Suppressor macrophage treated with lipopolysaccharide for 4 hours (primary cell): Measurements from ENCODE around the gene MDFI.

Source experiments
- DNase-seq: peaks from one replicate; pipeline ENCODE4 v3.0.0-alpha.2; 2020

Gene MDFI

DNA sequence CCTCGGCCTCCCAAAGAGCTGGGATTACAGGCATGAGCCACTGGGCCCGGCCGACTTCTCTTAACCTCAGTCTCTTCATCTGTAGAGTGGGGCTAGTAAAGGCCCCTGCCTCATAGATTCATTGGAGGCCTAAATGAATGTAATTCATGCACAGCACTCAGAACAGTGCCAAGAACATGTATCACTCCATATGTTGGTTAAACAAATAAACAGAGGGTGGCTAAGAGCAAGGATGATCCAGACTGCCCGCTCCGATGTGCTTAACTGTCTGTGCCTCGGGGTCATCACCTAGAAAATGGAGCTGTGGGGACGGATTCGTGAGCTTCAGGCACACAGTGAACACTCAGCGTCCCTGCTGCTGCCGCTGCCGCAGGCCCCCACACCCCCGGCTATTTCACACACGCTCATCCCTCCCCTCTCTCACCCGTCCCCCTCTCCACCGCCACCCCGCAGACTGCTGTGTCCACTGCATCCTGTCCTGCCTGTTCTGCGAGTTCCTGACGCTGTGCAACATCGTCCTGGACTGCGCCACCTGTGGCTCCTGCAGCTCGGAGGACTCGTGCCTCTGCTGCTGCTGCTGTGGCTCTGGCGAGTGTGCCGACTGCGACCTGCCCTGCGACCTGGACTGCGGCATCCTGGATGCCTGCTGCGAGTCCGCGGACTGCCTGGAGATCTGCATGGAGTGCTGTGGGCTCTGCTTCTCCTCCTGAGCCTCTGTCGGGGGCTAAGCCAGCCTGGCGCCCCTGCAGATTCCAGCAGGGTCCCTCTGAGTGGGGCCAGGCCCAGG is 14.8 kb downstream of the MDFI start:
- DNase-seq: no peak

GRCh38 chr6:41653691-41654090 is 15.4 kb downstream of the MDFI start:
- no peak for DNase-seq

GRCh38 chr6:41654151-41654697 is 16.0 kb downstream of the MDFI start:
- DNase-seq: no peak

DNA sequence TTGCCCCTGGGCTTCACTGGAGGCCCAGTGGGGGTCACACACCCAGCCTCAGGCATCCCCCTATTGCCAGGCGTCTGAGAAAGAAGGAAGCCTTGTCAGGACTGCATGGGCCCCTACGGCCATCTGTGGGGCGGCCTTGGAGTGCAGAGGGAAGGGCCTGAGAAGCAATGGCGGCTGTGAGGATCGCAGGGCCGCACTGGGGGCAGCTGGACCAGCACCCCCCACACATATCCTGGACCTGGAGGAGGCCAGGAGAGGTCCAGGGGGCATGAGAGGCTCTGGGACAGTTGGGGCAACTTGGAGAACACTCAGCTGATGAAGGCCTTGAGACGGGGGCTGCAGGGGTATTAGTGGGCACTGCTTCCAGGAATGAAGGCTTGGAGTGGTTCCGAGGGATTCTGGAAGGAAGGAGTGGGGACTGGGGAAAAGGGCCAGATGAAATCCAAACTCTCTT is 16.5 kb downstream of the MDFI start:
- DNase-seq: no peak

GRCh38 chr6:41655176-41655575 is 16.9 kb downstream of the MDFI start:
- DNase-seq: no peak

DNA sequence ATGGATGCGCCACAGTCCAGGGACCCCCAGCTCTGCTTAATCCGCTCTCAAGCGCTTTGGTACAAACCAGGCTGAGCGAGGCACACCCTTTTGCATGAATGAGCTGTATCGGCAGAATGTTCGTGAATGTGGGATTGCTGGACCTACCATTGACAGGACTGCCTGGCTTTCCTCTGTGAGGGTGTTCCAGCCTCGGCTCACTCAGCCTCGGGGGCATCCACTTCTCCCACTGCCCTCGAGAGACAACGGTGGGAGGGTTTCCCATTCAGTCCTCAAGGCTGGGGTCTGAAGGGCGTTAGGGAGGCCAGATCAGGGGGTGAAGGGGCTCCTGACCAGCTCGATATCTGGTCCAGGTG is 17.4 kb downstream of the MDFI start:
- no peak for DNase-seq

DNA sequence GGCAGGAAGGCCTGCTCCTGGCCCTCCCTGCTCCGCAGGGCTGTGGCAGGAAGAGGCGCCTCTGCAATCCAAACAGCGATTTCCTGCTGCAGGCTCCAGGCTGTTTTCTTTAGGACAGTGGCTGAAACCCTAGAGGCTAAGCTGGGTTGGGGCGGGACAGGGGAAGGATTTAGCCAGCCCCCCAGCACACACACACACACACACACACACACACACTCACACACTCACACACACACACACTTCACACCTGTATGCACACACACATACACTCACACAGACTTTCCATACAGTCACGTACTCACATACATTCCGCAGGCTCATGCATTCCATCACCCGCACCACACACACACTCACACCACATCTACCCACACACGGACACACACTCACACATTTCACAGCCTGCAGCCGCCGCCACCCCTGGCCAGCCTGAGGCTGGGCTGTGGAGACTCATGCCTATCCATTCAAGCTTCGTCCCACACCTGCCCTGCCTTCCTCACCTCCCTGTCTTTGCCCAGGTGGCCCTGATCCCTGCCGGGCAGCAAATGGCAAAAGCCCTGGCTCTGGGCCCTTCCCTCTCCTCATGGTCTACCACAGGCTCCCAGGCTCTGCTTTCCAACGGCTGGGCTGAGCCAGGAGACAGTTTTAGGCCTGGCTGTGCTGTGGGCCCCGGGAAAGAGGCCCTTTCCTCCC is 17.9 kb downstream of the MDFI start:
- no peak for DNase-seq

DNA sequence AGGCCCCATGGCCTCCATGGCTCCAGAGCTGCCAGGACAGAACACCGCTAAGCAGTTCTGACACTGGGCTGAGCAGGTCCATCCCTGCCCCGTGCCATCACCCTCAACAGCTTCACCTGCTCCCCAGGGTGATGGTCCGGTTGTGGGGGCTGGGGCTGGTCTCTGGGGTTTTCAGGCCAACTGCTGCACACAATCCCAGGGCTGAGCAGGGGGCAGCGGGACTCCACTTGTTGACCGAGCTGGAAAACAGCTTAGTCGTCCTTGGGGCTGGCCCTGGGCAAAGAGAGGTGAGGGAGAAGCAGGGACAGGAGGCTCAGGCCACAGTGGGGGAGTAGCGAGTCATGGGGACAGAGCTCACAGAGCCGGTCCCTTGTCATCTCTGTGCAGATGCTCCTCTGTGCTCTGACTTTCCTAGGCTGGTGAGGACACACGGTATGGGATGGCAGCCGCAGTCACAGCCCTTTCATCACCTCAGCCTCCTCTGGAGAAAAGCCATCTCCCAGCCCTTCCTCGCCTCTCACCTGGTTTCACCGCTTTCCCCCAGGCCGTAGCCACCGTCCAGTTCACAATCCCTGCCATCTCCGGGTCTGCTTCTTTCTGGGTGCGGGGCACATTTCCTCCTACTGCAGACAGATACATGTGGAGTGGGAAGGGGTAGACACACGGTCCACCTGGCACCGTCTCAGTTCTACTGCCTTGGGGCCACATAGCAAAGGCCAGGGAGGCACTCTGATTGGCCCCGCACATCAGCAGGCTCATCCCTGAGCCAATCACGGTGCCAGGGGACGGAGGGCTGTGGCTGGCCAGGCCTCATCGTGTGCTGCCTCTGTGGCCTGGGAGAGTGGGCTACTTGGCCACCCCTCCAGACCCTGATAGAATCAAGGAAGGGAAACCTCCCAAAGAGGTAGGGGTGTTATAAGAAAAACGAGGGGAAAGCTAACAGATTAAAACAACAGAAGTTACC is 19.1 kb downstream of the MDFI start:
- no peak for DNase-seq

- no peak for DNase-seq
These were observed 20.4 kb downstream of the MDFI start for GRCh38 chr6:41658636-41659035.

- no peak for DNase-seq
These were observed 21.7 kb downstream of the MDFI start for GRCh38 chr6:41659935-41660334.

- DNase-seq: no peak
These were observed 25.3 kb downstream of the MDFI start for GRCh38 chr6:41663568-41663967.

DNA sequence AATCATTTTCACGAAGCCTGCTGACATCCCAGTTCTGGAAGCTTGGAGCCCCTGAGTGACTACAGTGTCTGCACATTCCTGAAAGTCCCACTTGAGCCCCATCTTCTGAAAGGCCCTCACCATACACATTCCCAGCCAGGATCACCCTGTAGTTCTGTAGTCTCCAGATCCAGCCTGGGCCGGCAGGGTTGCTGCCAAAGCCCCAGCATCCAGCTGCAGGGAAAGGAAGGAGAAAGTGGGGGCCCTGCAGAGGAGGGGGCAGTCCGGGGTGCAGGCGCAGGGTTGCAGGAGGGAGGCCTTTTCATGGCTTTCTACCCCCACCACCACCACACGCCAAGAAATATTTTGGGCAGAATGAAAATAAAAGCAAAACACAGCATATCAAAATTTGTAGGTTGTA is 26.0 kb downstream of the MDFI start:
- no peak for DNase-seq

DNA sequence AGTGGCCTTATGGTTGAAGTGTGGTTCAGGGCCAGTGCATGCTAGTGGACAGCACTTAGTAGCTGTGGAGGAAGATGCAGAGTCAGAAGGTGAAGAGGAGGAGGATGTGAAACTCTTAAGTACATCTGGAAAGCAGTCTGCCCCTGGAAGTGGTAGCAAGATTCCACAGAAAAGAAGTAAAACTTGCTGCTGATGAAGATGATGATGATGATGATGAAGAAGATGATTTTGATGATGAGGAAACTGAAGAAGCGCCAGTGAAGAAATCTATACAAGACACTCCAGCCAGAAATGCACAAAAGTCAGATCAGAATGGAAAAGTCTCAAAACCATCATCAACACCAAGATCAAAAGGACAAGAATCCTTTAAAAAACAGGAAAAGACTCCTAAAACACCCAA is 28.9 kb downstream of the MDFI start:
- DNase-seq: no peak

DNA sequence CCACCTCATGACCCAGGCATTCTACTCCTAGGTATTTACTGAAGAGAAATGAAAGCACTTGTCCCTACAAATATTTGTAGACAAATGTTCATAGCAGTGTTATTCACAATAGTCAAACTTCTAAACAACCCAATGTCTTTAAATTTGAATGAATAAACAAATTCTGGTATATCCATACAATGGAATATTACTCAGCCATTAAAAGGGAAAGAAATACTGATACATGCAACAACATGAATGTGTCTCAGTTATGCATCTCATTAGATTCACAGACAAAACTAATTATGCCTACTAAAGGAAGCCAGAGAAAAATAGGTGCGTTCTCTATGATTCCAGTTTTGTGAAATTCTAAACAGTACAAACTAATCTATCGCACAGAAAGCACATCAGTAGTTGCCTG is 30.7 kb downstream of the MDFI start:
- no peak for DNase-seq

- DNase-seq: no peak
These were observed 32.6 kb downstream of the MDFI start for GRCh38 chr6:41670703-41671360.

GRCh38 chr6:41671376-41671775 is 33.1 kb downstream of the MDFI start:
- DNase-seq: no peak

DNA sequence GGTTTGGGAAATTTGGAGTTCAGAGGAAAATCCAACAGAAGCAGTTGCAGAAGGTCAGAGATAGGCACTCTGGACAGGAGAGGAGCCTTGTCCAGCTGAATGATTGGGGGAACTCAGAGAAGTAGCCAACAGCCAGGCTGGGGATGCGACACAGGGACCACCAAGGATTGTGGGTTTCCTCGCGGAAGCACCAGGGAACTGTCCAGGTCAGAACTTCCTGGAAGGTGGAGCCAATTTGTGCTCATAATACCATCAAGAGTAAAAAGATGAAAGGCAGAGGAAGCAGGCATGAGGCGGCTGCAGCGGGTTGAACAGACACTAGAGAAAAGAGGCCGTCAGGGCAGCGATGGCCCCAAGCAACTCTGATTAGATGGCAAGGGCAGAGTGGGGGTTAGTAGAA is 33.7 kb downstream of the MDFI start:
- no peak for DNase-seq

DNA sequence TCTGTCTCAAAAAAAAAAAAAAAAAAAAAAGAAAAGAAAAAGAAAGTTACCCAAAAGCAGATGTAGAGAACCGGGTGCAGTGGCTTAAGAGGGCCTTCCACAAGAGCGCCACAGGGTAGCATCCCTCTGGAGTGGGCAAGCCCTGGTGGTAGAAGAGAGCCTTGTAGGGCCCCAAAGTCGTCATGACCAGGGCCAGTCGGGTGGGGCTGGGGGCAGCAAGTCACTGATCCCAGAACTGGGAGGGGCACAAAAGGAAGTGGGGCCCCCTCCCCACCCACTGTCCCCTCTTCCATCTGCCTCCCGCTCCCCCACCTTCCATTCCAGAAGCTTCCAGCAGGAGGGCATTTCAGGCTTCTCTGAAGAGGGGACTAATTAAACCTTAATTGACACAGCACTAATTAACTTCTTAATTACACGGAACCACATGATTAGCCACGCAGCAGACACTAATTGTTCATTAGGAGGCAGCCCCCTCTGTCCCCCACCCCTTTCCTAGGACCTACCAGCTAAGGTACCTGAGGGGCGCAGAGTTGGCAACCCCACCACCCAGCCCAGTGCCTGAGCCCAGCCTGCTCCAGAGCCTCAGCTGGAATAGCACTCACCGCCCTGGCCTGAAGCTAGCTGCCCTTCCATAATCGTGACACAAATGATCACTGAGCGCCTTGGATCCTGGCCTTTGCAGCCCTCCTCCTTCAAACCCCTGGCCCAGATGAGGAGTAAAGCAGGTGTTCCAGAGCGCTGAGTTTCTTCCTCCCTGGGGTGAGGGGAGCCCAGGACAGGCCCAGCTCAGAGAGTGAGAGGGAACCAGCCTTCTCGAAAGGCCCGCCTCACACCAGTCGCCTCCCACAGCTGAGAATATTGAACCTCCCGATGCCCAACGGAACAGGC is 34.8 kb downstream of the MDFI start:
- DNase-seq: no peak

- DNase-seq: no peak
These were observed 35.4 kb downstream of the MDFI start for GRCh38 chr6:41673704-41674000.

GRCh38 chr6:41674231-41675000 is 36.1 kb downstream of the MDFI start:
- no peak for DNase-seq
